Mesothelial cell of epicardium (in vitro differentiated cells): Measurements from ENCODE around the gene MED13. TPM values are rescaled to one million over a fixed set of nuclear protein-coding genes. Genes with fewer than 3 reads are reported as not detected.
"Not testable (repeated sequence)": the region's sequence is repeated elsewhere in the genome, so short reads cannot be mapped to it uniquely, and the experiment has no call there.

Source experiments
- DNase-seq, 2 experiments: peaks; one replicate each; pipeline ENCODE4 v3.0.0; 2021; ENCODE audit warnings: low spot score in 2 of 2; ENCODE audit not compliant: unreplicated experiment in 2 of 2
- H3K27ac Mint-ChIP-seq: 2 replicates; pipeline ENCODE4 v1.8.0; 2021; ENCODE audit warnings: mixed read lengths
- H3K27me3 Mint-ChIP-seq: 2 replicates; pipeline ENCODE4 v1.8.0; 2021; ENCODE audit warnings: low read depth, mixed read lengths
- H3K36me3 Mint-ChIP-seq: 2 replicates; pipeline ENCODE4 v1.8.0; 2021; ENCODE audit warnings: mixed read lengths
- H3K4me1 Mint-ChIP-seq: 2 replicates; pipeline ENCODE4 v1.8.0; 2021; ENCODE audit warnings: mixed read lengths
- H3K4me3 Mint-ChIP-seq: 2 replicates; pipeline ENCODE4 v1.8.0; 2021; ENCODE audit warnings: mild to moderate bottlenecking, moderate library complexity, mixed read lengths
- H3K9me3 Mint-ChIP-seq: 2 replicates; pipeline ENCODE4 v1.8.0; 2021; ENCODE audit warnings: mixed read lengths
- CTCF ChIP-seq: fragments of 200-600 bp; sonication (generic); IDR thresholded peaks from one replicate; pipeline ENCODE4 v1.5.0; 2021; ENCODE audit warnings: antibody characterized with exemption; ENCODE audit not compliant: unreplicated experiment
- total RNA-seq: library from RNA; stranded (reverse); gene quantifications from 3 replicates; pipeline ENCODE4 v1.2.1, GENCODE V29; 2021

The MED13 gene
- total RNA-seq, 1 donor from 2014 or later: 73.0 TPM

GRCh38 chr17:62017496-62017895, 47.6 kb downstream of the MED13 start:
- Mint-ChIP-seq H3K4me3 (no peak overlapping the region), H3K36me3 (peaks cover 50% of the 10 kb centered on the region)

GRCh38 chr17:62014526-62014925, 50.6 kb downstream of the MED13 start:
- H3K4me1 Mint-ChIP-seq: no peaks in the 10 kb centered on the region
- no peaks in the 10 kb centered on the region for H3K27me3 Mint-ChIP-seq
- no peak overlapping the region for H3K27ac Mint-ChIP-seq
- no peak for DNase-seq
- H3K36me3 Mint-ChIP-seq: peaks cover 52% of the 10 kb centered on the region
- TF ChIP-seq CTCF: no peak
- no peak overlapping the region for H3K4me3 Mint-ChIP-seq
- H3K9me3 Mint-ChIP-seq: peaks cover 11% of the 10 kb centered on the region

More at GRCh38 chr17:62017496-62017895, 47.6 kb downstream of the MED13 start:
- TF ChIP-seq CTCF: no peak
- Mint-ChIP-seq H3K27ac (no peak overlapping the region), H3K9me3 (peaks cover 11% of the 10 kb centered on the region), H3K4me1 (no peaks in the 10 kb centered on the region), H3K27me3 (no peaks in the 10 kb centered on the region)
- no peak for DNase-seq

- no peak overlapping the region for H3K4me3 Mint-ChIP-seq
- peak overlapping the region; percentile 56 for H3K27ac Mint-ChIP-seq
These were observed 55.9 kb downstream of the MED13 start for GRCh38 chr17:62009220-62009619.

GRCh38 chr17:62008294-62008693, 56.8 kb downstream of the MED13 start:
- no peak for DNase-seq
- H3K9me3 Mint-ChIP-seq: peaks cover under 1% of the 10 kb centered on the region
- peaks cover 49% of the 10 kb centered on the region for H3K36me3 Mint-ChIP-seq
- H3K27me3 Mint-ChIP-seq: no peaks in the 10 kb centered on the region
- no peak overlapping the region for H3K4me3 Mint-ChIP-seq
- peaks cover 4% of the 10 kb centered on the region for H3K4me1 Mint-ChIP-seq
- TF ChIP-seq CTCF: no peak
- H3K27ac Mint-ChIP-seq: peak overlapping the region; percentile 50

More at GRCh38 chr17:62009220-62009619, 55.9 kb downstream of the MED13 start:
- Mint-ChIP-seq H3K9me3 (peaks cover 6% of the 10 kb centered on the region), H3K36me3 (peaks cover 54% of the 10 kb centered on the region), H3K27me3 (no peaks in the 10 kb centered on the region), H3K4me1 (peaks cover 4% of the 10 kb centered on the region)
- DNase-seq: no peak
- TF ChIP-seq CTCF: no peak

GRCh38 chr17:62004388-62004787, 60.7 kb downstream of the MED13 start:
- DNase-seq: no peak
- Mint-ChIP-seq H3K4me3 (no peak overlapping the region), H3K4me1 (peaks cover 4% of the 10 kb centered on the region), H3K27me3 (no peaks in the 10 kb centered on the region), H3K27ac (no peak overlapping the region), H3K36me3 (peaks cover 30% of the 10 kb centered on the region), H3K9me3 (no peaks in the 10 kb centered on the region)
- TF ChIP-seq CTCF: no peak

- not testable (repeated sequence) for H3K27ac Mint-ChIP-seq, DNase-seq, H3K4me1 Mint-ChIP-seq, H3K27me3 Mint-ChIP-seq, H3K4me3 Mint-ChIP-seq, H3K9me3 Mint-ChIP-seq
- peaks cover 24% of the 10 kb centered on the region for H3K36me3 Mint-ChIP-seq
These were observed 61.9 kb downstream of the MED13 start for GRCh38 chr17:62003141-62003540.
